Heart left ventricle (tissue), 13 donors: ENCODE data around the gene NPHP4.

Experiments used
- CTCF ChIP-seq, 12 donors: fragments of 200-600 bp; sonication (generic) in 4 of 12; IDR thresholded peaks; one replicate each; pipeline versions ENCODE4 v1.5.0 to v1.8.0; 2018 to 2022; ENCODE audit warnings: antibody characterized with exemption in 12 of 12, mild to moderate bottlenecking in 5 of 12
- POLR2A ChIP-seq, 2 donors: fragments of 450-650 bp; IDR thresholded peaks; one replicate each; pipeline ENCODE4 v1.6.1; 2017; ENCODE audit warnings: antibody characterized with exemption in 2 of 2, mild to moderate bottlenecking in 2 of 2, moderate library complexity in 2 of 2
- donor health status: ischemic (EF 13 %, LVEDD 7.1; RV severe dilation, severe dysfunction).
- donor health status: DM: no; HTN: yes; CAD: no.
- donor health status: DM: no; HTN: no; CAD: no.
- donor health status: ischemic (EF 25% LVEDD 6.9; RV normal size, moderate dysfunction).
- donor health status: ischemic (EF 25% LVEDD 5.7; RV mildly dilated, moderate dysfunction).
- donor health status: ischemic (EF 35%, LVEDD 5.7; RV mildly dilated, moderate dysfunction).
- donor health status: nonischemic (EF 11% LVEDD 7.7; RV severe dilation, severe dysfunction).
- donor health status: DM: yes; HTN: yes; CAD: no.
- donor health status: PGD.
- donor health status: ischemic (EF 29% LVEDD 5.4; RV normal size, mild dysfunction).
- donor health status: nonischemic (EF 23%, LVEDD 6.1; RV moderate dilation, normal function).

- TF ChIP-seq POLR2A (IDR thresholded peaks at IDR 0.05) (no peak), CTCF (IDR thresholded peaks at IDR 0.05) (no peak)
Observed at GRCh38 chr1:5858246-5858645, 134.0 kb downstream of the NPHP4 start.
